PC-3 (cell line): Measurements from ENCODE around the gene KIDINS220. TPM values are rescaled to one million over a fixed set of nuclear protein-coding genes. Genes with fewer than 3 reads are reported as not detected.

Experiments
- ATAC-seq: fragments of 200-7000 bp; cut with Tn5 transposase; 2 replicates; pipeline ENCODE4 v1.9.1; 2020; ENCODE audit warnings: mild to moderate bottlenecking, moderate library complexity
- BruUV-seq: library from RNA; stranded (reverse); fragments of 400-500 nt; replicated peaks from 2 replicates; lab custom pipeline; 2021; lab: Mats Ljungman, UMichigan
- CTCF ChIA-PET: fragments of 300-600 bp; sonication (Branson Sonifier 250); formaldehyde crosslinking; loops from one replicate; lab custom pipeline; 2022; ENCODE audit warnings: antibody characterized with exemption; lab: Charles Lee
- POLR2A ChIA-PET: fragments of 300-600 bp; sonication (Branson Sonifier 250); formaldehyde crosslinking; loops from one replicate; lab custom pipeline; 2022; ENCODE audit warnings: antibody characterized with exemption; ENCODE audit not compliant: unreplicated experiment; lab: Charles Lee
- DNase-seq: peaks from one replicate; pipeline ENCODE4 v3.0.0-alpha.2; 2015
- H2AFZ ChIP-seq: fragments of 300-600 bp; sonication (generic); 2 replicates; pipeline ENCODE4 v1.6.0; 2016; ENCODE audit warnings: antibody characterized with exemption, low read length
- H3F3A ChIP-seq: fragments of 300-600 bp; sonication (generic); one replicate; pipeline ENCODE4 v1.6.0; 2017; ENCODE audit warnings: antibody characterized with exemption, low read length, control low read depth, mild to moderate bottlenecking; ENCODE audit not compliant: unreplicated experiment
- H3K27ac ChIP-seq: fragments of 300-600 bp; sonication (generic); 2 replicates; pipeline ENCODE4 v1.5.1; 2016; ENCODE audit warnings: mild to moderate bottlenecking, low read length
- H3K27me3 ChIP-seq: fragments of 300-600 bp; sonication (generic); 2 replicates; pipeline ENCODE4 v1.6.1; 2016; ENCODE audit warnings: low read length, mixed read lengths
- H3K36me3 ChIP-seq: fragments of 300-600 bp; sonication (generic); 2 replicates; pipeline ENCODE4 v1.6.1; 2016; ENCODE audit warnings: low read depth, mixed run types, low read length, mixed read lengths
- H3K4me1 ChIP-seq: fragments of 300-600 bp; sonication (generic); 2 replicates; pipeline ENCODE4 v1.5.1; 2016; ENCODE audit warnings: low read length; ENCODE audit not compliant: insufficient read depth
- H3K4me2 ChIP-seq: fragments of 300-600 bp; sonication (generic); 2 replicates; pipeline ENCODE4 v1.6.0; 2016; ENCODE audit warnings: low read length
- H3K4me3 ChIP-seq: fragments of 300-600 bp; sonication (generic); 2 replicates; pipeline ENCODE4 v1.5.1; 2016; ENCODE audit warnings: mild to moderate bottlenecking, low read length, mixed read lengths
- H3K79me2 ChIP-seq: fragments of 300-600 bp; sonication (generic); 2 replicates; pipeline ENCODE4 v1.6.1; 2017; ENCODE audit warnings: low read length, mixed read lengths
- H3K9ac ChIP-seq: fragments of 300-600 bp; sonication (generic); 2 replicates; pipeline ENCODE4 v1.6.0; 2016; ENCODE audit warnings: mild to moderate bottlenecking, low read length
- H3K9me2 ChIP-seq: fragments of 300-600 bp; sonication (generic); replicated peaks from 2 replicates; pipeline ENCODE4 v1.6.1; 2016; ENCODE audit warnings: mixed run types, low read length, mixed read lengths
- H3K9me3 ChIP-seq: fragments of 300-600 bp; sonication (generic); 2 replicates; pipeline ENCODE4 v1.6.1; 2016; ENCODE audit warnings: low read length, mixed read lengths
- H4K20me1 ChIP-seq: fragments of 300-600 bp; sonication (generic); 2 replicates; pipeline ENCODE4 v1.6.1; 2016; ENCODE audit warnings: low read length, mixed read lengths
- EZH2 ChIP-seq: fragments of 300-600 bp; sonication (generic); IDR thresholded peaks from one replicate; pipeline ENCODE4 v1.6.1; 2017; ENCODE audit warnings: antibody characterized with exemption, mild to moderate bottlenecking, low read length; ENCODE audit not compliant: unreplicated experiment
- EZH2phosphoT487 ChIP-seq: fragments of 300-600 bp; sonication (generic); IDR thresholded peaks from 2 replicates; pipeline ENCODE4 v1.6.1; 2018; ENCODE audit warnings: mild to moderate bottlenecking, antibody characterized with exemption, low read length, borderline replicate concordance
- intact Hi-C: fragments of 100-400 bp; cut with micrococcal nuclease; formaldehyde crosslinking; loops from 2 replicates; pipeline ENCODE4 v1.9.0; 2023
- total RNA-seq: library from RNA; depleted of rRNA; stranded (reverse); fragments of >200 nt; gene quantifications from 2 replicates; pipeline ENCODE4 v1.2.3, GENCODE V29; 2014
- TF ChIP-seq, protein P1 (sequence below): fragments of 300-600 bp; sonication (generic); conservative IDR thresholded peaks from 2 replicates; pipeline ENCODE4 v1.5.1; 2017; ENCODE audit warnings: antibody characterized with exemption, low read depth, mild to moderate bottlenecking, low read length

The KIDINS220 gene
- total RNA-seq, 1 experiment from 2014 or later, result 37.6 TPM

- H3K27me3 ChIP-seq, result no peaks in the 10 kb centered on the region
- CTCF ChIA-PET, result no interaction called here
- intact Hi-C loops, result no loop called here
- peaks cover 7% of the 10 kb centered on the region; the same call in 1 of the 2 replicates for H3K4me1 ChIP-seq
- no TSS peak for BruUV-seq
- no peak overlapping the region for H3K4me3 ChIP-seq
- H3K9me2 ChIP-seq, result no peaks in the 10 kb centered on the region
- H3K27ac ChIP-seq, result no peak overlapping the region
- no peak for DNase-seq
- POLR2A ChIA-PET, result no interaction called here
- no peaks in the 10 kb centered on the region for H3F3A ChIP-seq
- no peaks in the 10 kb centered on the region for H3K79me2 ChIP-seq
- no peaks in the 10 kb centered on the region for H3K9me3 ChIP-seq
- H3K9ac ChIP-seq, result no peak overlapping the region
- no peaks in the 10 kb centered on the region for H4K20me1 ChIP-seq
- H3K4me2 ChIP-seq, result no peak overlapping the region
- H2AFZ ChIP-seq, result no peak overlapping the region
- H3K36me3 ChIP-seq, result no peaks in the 10 kb centered on the region
- no peak for ATAC-seq
- TF ChIP-seq, protein P1, sequence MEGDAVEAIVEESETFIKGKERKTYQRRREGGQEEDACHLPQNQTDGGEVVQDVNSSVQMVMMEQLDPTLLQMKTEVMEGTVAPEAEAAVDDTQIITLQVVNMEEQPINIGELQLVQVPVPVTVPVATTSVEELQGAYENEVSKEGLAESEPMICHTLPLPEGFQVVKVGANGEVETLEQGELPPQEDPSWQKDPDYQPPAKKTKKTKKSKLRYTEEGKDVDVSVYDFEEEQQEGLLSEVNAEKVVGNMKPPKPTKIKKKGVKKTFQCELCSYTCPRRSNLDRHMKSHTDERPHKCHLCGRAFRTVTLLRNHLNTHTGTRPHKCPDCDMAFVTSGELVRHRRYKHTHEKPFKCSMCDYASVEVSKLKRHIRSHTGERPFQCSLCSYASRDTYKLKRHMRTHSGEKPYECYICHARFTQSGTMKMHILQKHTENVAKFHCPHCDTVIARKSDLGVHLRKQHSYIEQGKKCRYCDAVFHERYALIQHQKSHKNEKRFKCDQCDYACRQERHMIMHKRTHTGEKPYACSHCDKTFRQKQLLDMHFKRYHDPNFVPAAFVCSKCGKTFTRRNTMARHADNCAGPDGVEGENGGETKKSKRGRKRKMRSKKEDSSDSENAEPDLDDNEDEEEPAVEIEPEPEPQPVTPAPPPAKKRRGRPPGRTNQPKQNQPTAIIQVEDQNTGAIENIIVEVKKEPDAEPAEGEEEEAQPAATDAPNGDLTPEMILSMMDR, result no peak
- no peak for TF ChIP-seq EZH2
- TF ChIP-seq EZH2phosphoT487, result no peak
Measured at GRCh38 chr2:8699839-8700238, 137.6 kb downstream of the KIDINS220 start.

- Histone ChIP-seq H3K9me3 (no peaks in the 10 kb centered on the region), H3K9ac (no peak overlapping the region), H3K4me1 (peaks cover 22% of the 10 kb centered on the region), H3K4me3 (no peak overlapping the region), H3K9me2 (no peaks in the 10 kb centered on the region), H3K27me3 (no peaks in the 10 kb centered on the region), H4K20me1 (no peaks in the 10 kb centered on the region), H3K36me3 (no peaks in the 10 kb centered on the region), H2AFZ (no peak overlapping the region), H3K79me2 (no peaks in the 10 kb centered on the region), H3K4me2 (no peak overlapping the region), H3F3A (no peaks in the 10 kb centered on the region), H3K27ac (no peak overlapping the region)
- intact Hi-C loops, result no loop called here
- ChIA-PET CTCF (no interaction called here), POLR2A (no interaction called here)
- DNase-seq (no peak), ATAC-seq (no peak)
- TF ChIP-seq EZH2, result no peak
- TF ChIP-seq, protein P1, result no peak
- no peak for TF ChIP-seq EZH2phosphoT487
- BruUV-seq, result no TSS peak
Measured at GRCh38 chr2:8697190-8697589, 140.2 kb downstream of the KIDINS220 start.

GRCh38 chr2:8694737-8695136 lies 142.7 kb downstream of the KIDINS220 start:
- H3K79me2 ChIP-seq, result no peaks in the 10 kb centered on the region
- peak; percentile 78 for ATAC-seq
- H3K36me3 ChIP-seq, result no peaks in the 10 kb centered on the region
- peaks cover 23% of the 10 kb centered on the region for H3K4me1 ChIP-seq
- BruUV-seq, result no TSS peak
- H3K4me2 ChIP-seq, result peak overlapping the region; percentile 56
- no peak overlapping the region for H3K4me3 ChIP-seq
- no peaks in the 10 kb centered on the region for H3K27me3 ChIP-seq
- H3K9me2 ChIP-seq, result no peaks in the 10 kb centered on the region
- intact Hi-C loops, result loop anchor here (2.0 kb wide), 1 partner anchor 34 kb away; no protein-coding TSS in a partner anchor
- POLR2A ChIA-PET, result no interaction called here
- H3F3A ChIP-seq, result no peaks in the 10 kb centered on the region
- TF ChIP-seq, protein P1, result no peak
- TF ChIP-seq EZH2, result no peak
- TF ChIP-seq EZH2phosphoT487, result no peak
- DNase-seq, result peak; percentile 82
- no peak overlapping the region for H3K9ac ChIP-seq
- H3K27ac ChIP-seq, result no peak overlapping the region
- CTCF ChIA-PET, result no interaction called here
- 0 out of 2 replicates have a peak overlapping the region, but pooled peaks have one; percentile 3 for H2AFZ ChIP-seq
- no peaks in the 10 kb centered on the region for H3K9me3 ChIP-seq
- no peaks in the 10 kb centered on the region for H4K20me1 ChIP-seq
